ENCODE data around the gene NDUFB3.

GRCh38 chr2:201127570-201127969 lies 55.8 kb downstream of the NDUFB3 start:
- TF ChIP-seq ZNF274 (IDR thresholded peaks at IDR 0.05; ENCODE audit: low read depth, low read length) (no peak), YY1 (IDR thresholded peaks at IDR 0.05; ENCODE audit: insufficient read depth, insufficient read length) (no peak)
